GM23248 (cell line): ENCODE results near the gene RNFT2. TPM values are rescaled to one million over a fixed set of nuclear protein-coding genes. Genes with fewer than 3 reads are reported as not detected.
A peak's percentile ranks its signal among the peaks of the same experiment; 100 is the strongest.

Experiments used
- DNase-seq: peaks from one replicate; pipeline ENCODE4 v3.0.0-alpha.2; 2015
- H2AFZ ChIP-seq: fragments of 200-600 bp; sonication (generic); 2 replicates; pipeline ENCODE4 v1.6.1; 2016; ENCODE audit warnings: antibody characterized with exemption
- H3F3A ChIP-seq: fragments of 200-600 bp; sonication (generic); 2 replicates; pipeline ENCODE4 v1.6.1; 2016; ENCODE audit warnings: mild to moderate bottlenecking, antibody characterized with exemption, mixed run types; ENCODE audit not compliant: insufficient read depth
- H3K27ac ChIP-seq: fragments of 200-600 bp; sonication (generic); 2 replicates; pipeline ENCODE4 v1.5.1; 2016; ENCODE audit warnings: mild to moderate bottlenecking
- H3K27me3 ChIP-seq: fragments of 200-600 bp; sonication (generic); replicated peaks from 2 replicates; pipeline ENCODE4 v1.6.1; 2016; ENCODE audit warnings: mild to moderate bottlenecking; ENCODE audit not compliant: insufficient read depth
- H3K36me3 ChIP-seq: fragments of 200-600 bp; sonication (generic); 2 replicates; pipeline ENCODE4 v1.6.1; 2016; ENCODE audit warnings: low read depth, mild to moderate bottlenecking
- H3K4me1 ChIP-seq: fragments of 200-600 bp; sonication (generic); 2 replicates; pipeline ENCODE4 v1.6.1; 2016; ENCODE audit warnings: mild to moderate bottlenecking; ENCODE audit not compliant: insufficient read depth
- H3K4me2 ChIP-seq: fragments of 200-600 bp; sonication (generic); one replicate; pipeline ENCODE4 v1.6.1; 2016; ENCODE audit warnings: mild to moderate bottlenecking; ENCODE audit not compliant: unreplicated experiment
- H3K4me3 ChIP-seq: fragments of 200-600 bp; sonication (generic); 2 replicates; pipeline ENCODE4 v1.5.1; 2016; ENCODE audit warnings: mild to moderate bottlenecking
- H3K79me2 ChIP-seq: fragments of 200-600 bp; sonication (generic); 2 replicates; pipeline ENCODE4 v1.6.1; 2016; ENCODE audit warnings: mild to moderate bottlenecking; ENCODE audit not compliant: insufficient read depth
- H3K9ac ChIP-seq: fragments of 200-600 bp; sonication (generic); 2 replicates; pipeline ENCODE4 v1.6.1; 2016; ENCODE audit warnings: mild to moderate bottlenecking
- H3K9me2 ChIP-seq: fragments of 200-600 bp; sonication (generic); 2 replicates; pipeline ENCODE4 v1.6.1; 2016; ENCODE audit warnings: mixed run types, mild to moderate bottlenecking, moderate library complexity; ENCODE audit not compliant: insufficient read depth
- H3K9me3 ChIP-seq: fragments of 200-600 bp; sonication (generic); one replicate; pipeline ENCODE4 v1.6.1; 2017; ENCODE audit warnings: low read depth
- H4K20me1 ChIP-seq: fragments of 200-600 bp; sonication (generic); 2 replicates; pipeline ENCODE4 v1.6.0; 2016; ENCODE audit not compliant: insufficient read depth
- EZH2 ChIP-seq: fragments of 200-600 bp; sonication (generic); IDR thresholded peaks from 2 replicates; pipeline ENCODE4 v1.6.1; 2018; ENCODE audit warnings: antibody characterized with exemption, mild to moderate bottlenecking; ENCODE audit not compliant: insufficient read depth, poor library complexity, severe bottlenecking
- EZH2phosphoT487 ChIP-seq: fragments of 200-600 bp; sonication (generic); IDR thresholded peaks from 2 replicates; pipeline ENCODE4 v1.6.1; 2018; ENCODE audit warnings: antibody characterized with exemption, moderate library complexity, mild to moderate bottlenecking, low read depth; ENCODE audit not compliant: insufficient read depth
- WGBS, 2 experiments: methylation state at CpG; one replicate each; pipeline ENCODE4 v1.1.6; 2015 to 2017; ENCODE audit warnings: low lambda C conversion rate in 2 of 2, low coverage in 1 of 2; ENCODE audit errors: missing lambda C conversion rate in 2 of 2; 5-methylcytosine and 5-hydroxymethylcytosine counted together
- in situ Hi-C: fragments of 300-500 bp; cut with MboI; formaldehyde crosslinking; loops from 2 replicates; pipeline ENCODE4 v1.15.0; 2020
- polyA plus RNA-seq: library from polyadenylated mRNA; unstranded; fragments of >200 nt; fragmentation: Nextera tagmentation; extraction: Ambion mirVana; gene quantifications from 2 replicates; pipeline ENCODE4 v1.2.1, GENCODE V29; 2016
- total RNA-seq: library from RNA; depleted of rRNA; stranded (reverse); fragments of >200 nt; shearing (Covaris generic); gene quantifications from 2 replicates; pipeline ENCODE4 v1.2.3, GENCODE V29; 2014

Gene RNFT2
- total and polyA plus RNA-seq, 2 experiments from 2014 or later: 0.24 to 0.43 TPM

DNA sequence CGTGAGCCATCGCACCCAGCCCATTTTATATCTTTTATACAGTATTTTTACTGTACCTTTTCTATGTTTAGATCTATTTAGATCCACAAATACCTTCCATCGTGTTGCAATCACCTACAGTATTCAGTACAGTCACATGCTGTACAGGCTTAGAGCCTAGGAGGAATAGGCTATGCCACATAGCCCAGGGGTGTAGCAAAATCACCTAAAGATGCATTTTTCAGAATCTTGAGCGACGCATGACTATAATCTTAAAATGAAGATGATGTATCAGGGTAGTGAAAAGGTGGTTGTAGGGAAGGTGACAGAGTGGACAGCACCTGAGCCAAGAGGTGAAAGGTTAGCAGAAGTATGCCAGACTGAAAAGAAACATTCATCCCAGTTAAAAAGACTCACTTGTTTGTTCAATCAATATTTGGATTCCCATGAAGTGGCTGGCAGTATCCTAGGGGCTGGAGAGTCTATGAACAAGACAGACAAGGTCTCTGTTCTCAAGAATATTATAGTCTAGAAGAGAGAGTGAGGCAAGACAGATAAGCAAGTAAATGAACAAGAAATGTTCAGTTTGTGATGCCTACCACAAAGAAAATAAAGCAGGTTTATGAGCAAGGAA lies 3.9 kb upstream of the RNFT2 start:
- H3K9me3 ChIP-seq: no peaks in the 10 kb centered on the region
- H3K27ac ChIP-seq: 0 out of 2 replicates have a peak overlapping the region, but pooled peaks have one; percentile 38
- no peak overlapping the region for H3K4me2 ChIP-seq
- H3K4me1 ChIP-seq: peaks cover 18% of the 10 kb centered on the region; the same call in 1 of the 2 replicates
- H3K4me3 ChIP-seq: no peak overlapping the region
- peaks cover 65% of the 10 kb centered on the region for H3K79me2 ChIP-seq
- no peak for TF ChIP-seq EZH2
- no peak for TF ChIP-seq EZH2phosphoT487
- in situ Hi-C loops: no loop called here
- DNase-seq: no peak
- H3F3A ChIP-seq: peaks cover 8% of the 10 kb centered on the region
- H3K9me2 ChIP-seq: no peaks in the 10 kb centered on the region
- no peak overlapping the region for H3K9ac ChIP-seq
- H3K27me3 ChIP-seq: no peaks in the 10 kb centered on the region
- WGBS, 2 experiments: 93 to 96% methylated on average over 5 of the region's 5 CpGs
- no peaks in the 10 kb centered on the region for H4K20me1 ChIP-seq
- H2AFZ ChIP-seq: no peak overlapping the region
- H3K36me3 ChIP-seq: no peaks in the 10 kb centered on the region

DNA sequence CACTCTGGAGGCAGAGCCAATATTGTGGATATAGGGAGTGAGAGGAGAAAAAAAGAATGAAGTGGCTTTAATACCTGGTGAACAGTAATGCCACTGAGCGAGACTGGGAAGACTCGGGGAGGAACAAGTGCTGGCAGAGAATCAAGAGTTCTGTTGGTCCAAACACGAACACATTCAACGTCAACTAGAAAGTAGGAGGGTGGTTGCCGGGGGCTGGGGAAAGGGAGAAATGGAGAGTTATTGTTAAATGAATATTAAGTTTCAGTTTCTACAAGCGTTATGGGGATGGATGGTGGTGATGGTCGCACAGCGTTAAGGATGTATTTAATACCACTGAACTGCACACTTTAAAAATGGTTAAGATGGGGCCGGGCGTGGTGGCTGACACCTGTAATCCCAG lies 3.0 kb upstream of the RNFT2 start:
- Histone ChIP-seq H3K4me3 (no peak overlapping the region), H3K79me2 (peaks cover 58% of the 10 kb centered on the region), H3K27ac (no peak overlapping the region), H4K20me1 (no peaks in the 10 kb centered on the region), H3K36me3 (no peaks in the 10 kb centered on the region), H3K9ac (no peak overlapping the region), H3K27me3 (no peaks in the 10 kb centered on the region), H3K9me3 (no peaks in the 10 kb centered on the region), H2AFZ (no peak overlapping the region), H3K4me2 (no peak overlapping the region), H3K9me2 (no peaks in the 10 kb centered on the region), H3K4me1 (peaks cover 18% of the 10 kb centered on the region; the same call in 1 of the 2 replicates), H3F3A (peaks cover 8% of the 10 kb centered on the region)
- in situ Hi-C loops: no loop called here
- 85 to 86% methylated on average over 10 of the region's 10 CpGs for whole genome bisulfite sequencing, 2 experiments
- DNase-seq: no peak
- TF ChIP-seq EZH2: no peak
- no peak for TF ChIP-seq EZH2phosphoT487

DNA sequence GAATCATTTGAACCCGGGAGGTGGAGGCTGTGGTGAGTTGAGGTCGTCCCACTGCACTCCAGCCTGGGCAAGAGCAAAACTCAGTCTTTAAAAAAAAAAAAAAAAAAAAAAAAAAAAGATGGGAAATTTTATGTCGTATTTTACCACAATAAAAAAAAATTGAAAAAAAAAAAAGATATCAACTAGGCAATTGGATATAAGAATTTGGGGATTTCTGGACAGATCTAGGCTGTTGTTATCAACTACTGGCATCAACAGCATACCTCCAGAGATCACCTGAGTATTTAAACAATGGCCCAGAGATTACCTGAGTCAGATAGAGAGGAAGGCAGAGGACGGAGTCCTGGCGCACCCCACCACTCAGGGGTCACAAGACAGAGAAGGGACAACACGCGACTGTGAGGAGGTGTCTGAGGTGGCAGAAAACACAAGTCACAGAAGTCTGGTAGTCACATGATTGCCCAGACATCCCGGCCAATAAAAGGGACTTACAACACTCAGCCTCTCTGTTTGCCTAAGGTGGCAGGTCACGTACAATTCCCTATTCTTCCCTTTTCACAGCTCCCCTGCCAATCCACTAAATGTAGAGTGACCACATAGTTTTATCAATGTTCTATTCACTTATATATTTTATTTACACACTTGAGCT lies 2.0 kb upstream of the RNFT2 start:
- in situ Hi-C loops: no loop called here
- WGBS, 2 experiments: 59 to 66% methylated on average over 9 of the region's 9 CpGs
- Histone ChIP-seq H4K20me1 (no peaks in the 10 kb centered on the region), H3F3A (peaks cover 8% of the 10 kb centered on the region), H3K9me3 (no peaks in the 10 kb centered on the region), H3K27me3 (no peaks in the 10 kb centered on the region), H3K36me3 (no peaks in the 10 kb centered on the region), H3K27ac (no peak overlapping the region), H3K4me2 (peak overlapping the region; percentile 91), H3K9me2 (no peaks in the 10 kb centered on the region), H2AFZ (0 out of 2 replicates have a peak overlapping the region, but pooled peaks have one; percentile 61), H3K4me3 (peak overlapping the region; percentile 89), H3K4me1 (peaks cover 18% of the 10 kb centered on the region; the same call in 1 of the 2 replicates), H3K9ac (peak overlapping the region; percentile 76; the same call in 1 of the 2 replicates), H3K79me2 (peaks cover 48% of the 10 kb centered on the region)
- no peak for DNase-seq
- TF ChIP-seq EZH2 (no peak), EZH2phosphoT487 (no peak)

DNA sequence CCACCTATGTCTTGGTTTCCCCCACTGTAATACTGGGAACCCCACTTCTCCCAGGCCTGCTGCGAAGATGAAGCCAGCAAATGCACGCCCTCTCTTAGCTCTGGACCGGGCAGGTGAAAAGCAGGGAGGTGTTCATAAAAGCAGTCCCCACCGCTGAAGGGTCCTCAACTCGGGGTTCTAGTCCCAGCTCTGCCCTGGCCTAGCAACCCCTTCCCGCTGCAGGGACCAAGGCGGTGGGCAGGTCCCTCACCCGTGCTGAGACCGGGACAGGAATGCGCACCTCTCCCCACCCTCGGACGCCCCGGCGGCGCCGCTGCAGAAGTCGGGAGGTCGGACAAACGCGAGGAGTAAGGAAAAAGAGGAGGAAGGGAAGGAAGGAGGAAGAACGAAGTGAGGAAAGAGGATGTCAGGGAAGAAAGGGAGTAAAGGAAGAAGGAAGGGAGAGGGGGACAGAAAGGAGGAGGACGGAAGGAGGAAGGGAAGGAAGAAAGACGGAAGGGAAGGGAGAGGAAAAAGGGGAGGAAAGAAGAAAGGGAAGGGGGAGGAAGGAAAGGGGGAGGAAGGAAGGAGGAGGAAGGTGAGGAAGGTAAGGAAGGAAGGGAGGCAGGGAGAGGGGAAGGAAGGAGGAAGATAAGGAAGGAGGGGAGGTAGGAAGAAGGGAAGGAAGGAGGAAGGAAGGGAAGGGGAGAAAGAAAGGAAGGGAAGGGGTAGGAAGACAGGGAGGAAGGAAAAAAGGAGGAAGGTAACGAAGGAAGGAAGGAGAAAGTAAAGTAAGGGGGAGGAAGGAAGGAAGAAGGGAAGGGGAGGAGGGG lies 947 bp upstream of the RNFT2 start:
- in situ Hi-C loops: no loop called here
- peaks cover 37% of the 10 kb centered on the region for H3K79me2 ChIP-seq

More for the DNA sequence above, 947 bp upstream of the RNFT2 start:
- peak overlapping the region; percentile 76 for H3K9ac ChIP-seq
- H2AFZ ChIP-seq: peak overlapping the region; percentile 61
- H3K27me3 ChIP-seq: no peaks in the 10 kb centered on the region
- no peak overlapping the region for H3K27ac ChIP-seq
- peak overlapping the region; percentile 91 for H3K4me2 ChIP-seq
- H3K4me3 ChIP-seq: peak overlapping the region; percentile 89
- no peaks in the 10 kb centered on the region for H3K9me3 ChIP-seq
- WGBS, 2 experiments: 1 to 11% methylated on average over 23 to 24 of the region's 24 CpGs
- no peak for TF ChIP-seq EZH2phosphoT487
- no peak for TF ChIP-seq EZH2
- peak; percentile 40 for DNase-seq
- no peaks in the 10 kb centered on the region for H4K20me1 ChIP-seq
- H3K9me2 ChIP-seq: no peaks in the 10 kb centered on the region
- H3K36me3 ChIP-seq: no peaks in the 10 kb centered on the region
- H3K4me1 ChIP-seq: peaks cover 18% of the 10 kb centered on the region; the same call in 1 of the 2 replicates
- H3F3A ChIP-seq: peaks cover 8% of the 10 kb centered on the region
